GM21529 (cell line): Measurements from ENCODE around the gene ACTR3.
"Not testable (repeated sequence)": the region's sequence is repeated elsewhere in the genome, so short reads cannot be mapped to it uniquely, and the experiment has no call there.

Experiments
- ATAC-seq: cut with Tn5 transposase; IDR thresholded peaks from one replicate; pipeline ENCODE4 v1.9.1; 2021; ENCODE audit not compliant: unreplicated experiment

Gene ACTR3

DNA sequence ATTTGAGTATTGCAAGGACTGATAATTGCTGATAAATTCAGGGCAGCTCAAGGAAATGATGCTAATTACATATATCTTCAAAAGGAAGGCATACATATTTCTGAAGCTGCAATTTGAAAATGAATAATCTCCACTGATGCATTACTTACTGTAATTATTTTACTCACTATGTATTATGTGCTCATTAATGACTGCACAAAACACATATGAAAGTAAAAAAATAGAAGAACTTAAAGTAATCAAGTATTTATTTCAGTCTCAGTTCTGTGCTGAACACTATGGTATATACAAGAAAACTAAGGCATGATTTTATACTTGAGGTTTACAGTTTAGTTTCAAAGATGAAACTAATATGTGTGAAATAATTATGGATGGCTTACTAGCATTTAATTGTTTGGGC, 9.3 kb downstream of the ACTR3 start:
- ATAC-seq = no peak

- no peak for ATAC-seq
These were observed 12.1 kb downstream of the ACTR3 start for GRCh38 chr2:113901943-113902342.

DNA sequence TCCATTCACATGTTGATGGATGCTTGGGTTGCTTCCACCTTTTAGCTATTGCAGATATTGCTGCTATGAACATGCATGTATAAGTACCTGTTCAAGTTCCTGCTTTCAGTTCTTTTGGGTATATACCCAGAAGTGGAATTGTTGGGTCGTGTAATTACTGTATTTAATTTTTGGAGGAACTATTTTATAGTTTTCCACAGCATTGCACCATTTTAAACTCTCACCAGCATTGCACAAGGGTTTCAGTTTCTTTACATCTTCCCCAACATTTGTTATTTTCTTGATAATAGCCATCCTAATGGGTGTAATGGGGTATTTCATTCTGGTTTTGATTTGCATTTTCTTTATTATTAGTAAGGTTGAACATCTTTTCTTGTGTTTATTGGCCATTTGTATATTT, 16.0 kb downstream of the ACTR3 start:
- no peak for ATAC-seq

DNA sequence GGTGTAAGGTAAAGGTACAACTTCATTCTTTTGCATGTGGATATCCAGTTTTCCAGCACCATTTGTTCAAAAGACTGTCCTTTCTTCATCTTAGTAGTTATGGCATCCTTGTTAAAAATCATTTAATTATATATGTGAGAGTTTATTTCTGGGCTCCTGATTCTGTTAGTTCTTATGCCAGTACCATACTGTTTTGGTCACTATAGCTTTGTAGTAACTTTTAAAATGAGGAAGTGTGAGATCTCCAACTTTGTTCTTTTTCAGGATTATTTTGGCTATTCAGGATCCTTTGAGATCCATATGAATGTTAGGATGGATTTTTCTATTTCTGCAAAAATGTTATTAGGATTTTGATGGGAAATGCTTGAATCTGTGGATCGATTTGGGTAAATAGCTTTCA, 16.8 kb downstream of the ACTR3 start:
- ATAC-seq = no peak

DNA sequence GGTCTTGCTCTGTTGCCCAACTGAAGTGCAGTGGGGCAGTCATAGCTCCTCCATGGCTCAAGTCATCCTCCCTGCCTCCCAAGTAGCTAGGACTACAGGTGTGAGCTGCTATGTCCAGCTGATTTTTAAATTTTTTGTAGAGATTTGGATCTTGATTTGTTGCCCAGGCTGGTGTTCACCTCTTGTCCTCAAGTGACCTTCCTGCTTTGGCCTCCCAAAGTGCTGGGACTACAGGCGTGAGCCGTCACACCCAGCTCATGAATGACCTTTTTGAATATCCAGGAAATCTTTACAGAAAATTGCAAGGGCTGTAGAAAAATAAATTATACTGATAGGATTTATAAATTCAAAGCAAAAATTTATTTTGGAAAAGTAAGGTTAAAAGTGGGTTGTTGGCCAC, 17.4 kb downstream of the ACTR3 start:
- ATAC-seq = no peak

- ATAC-seq = peak; percentile 45
These were observed 20.3 kb downstream of the ACTR3 start for GRCh38 chr2:113910110-113910717.

DNA sequence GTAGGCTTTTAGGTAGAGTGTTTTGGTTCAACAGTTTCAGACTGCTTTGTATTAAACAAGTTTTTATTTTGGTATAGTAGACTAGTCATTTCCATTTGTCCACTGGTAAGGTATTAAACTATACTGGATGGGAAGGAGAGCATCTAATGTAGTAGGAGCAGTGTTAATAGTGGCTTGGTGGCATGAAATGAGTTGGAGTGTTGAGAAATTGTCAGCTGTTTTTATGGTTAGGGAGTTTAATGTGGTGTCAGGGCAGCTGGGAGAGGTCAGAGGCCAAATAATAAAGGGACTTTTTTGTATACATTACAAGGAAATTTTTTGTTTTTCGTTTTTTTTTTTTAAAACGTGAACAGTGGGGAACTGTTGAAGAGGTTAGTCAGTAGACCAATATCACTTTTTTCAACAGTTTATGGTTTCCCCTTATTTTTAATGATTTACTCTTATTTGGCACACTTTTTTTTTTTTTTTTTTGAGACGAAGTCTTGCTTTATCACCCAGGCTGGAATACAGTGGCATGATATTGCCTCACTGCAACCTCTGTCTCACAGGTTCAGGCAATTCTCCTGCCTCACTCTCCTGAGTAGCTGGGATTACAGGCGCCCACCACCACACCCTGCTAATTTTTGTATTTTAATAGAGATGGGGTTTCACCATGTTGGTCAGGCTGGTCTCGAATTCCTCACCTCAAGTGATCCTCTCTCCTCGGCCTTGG, 21.2 kb downstream of the ACTR3 start:
- ATAC-seq = peak; percentile 46

DNA sequence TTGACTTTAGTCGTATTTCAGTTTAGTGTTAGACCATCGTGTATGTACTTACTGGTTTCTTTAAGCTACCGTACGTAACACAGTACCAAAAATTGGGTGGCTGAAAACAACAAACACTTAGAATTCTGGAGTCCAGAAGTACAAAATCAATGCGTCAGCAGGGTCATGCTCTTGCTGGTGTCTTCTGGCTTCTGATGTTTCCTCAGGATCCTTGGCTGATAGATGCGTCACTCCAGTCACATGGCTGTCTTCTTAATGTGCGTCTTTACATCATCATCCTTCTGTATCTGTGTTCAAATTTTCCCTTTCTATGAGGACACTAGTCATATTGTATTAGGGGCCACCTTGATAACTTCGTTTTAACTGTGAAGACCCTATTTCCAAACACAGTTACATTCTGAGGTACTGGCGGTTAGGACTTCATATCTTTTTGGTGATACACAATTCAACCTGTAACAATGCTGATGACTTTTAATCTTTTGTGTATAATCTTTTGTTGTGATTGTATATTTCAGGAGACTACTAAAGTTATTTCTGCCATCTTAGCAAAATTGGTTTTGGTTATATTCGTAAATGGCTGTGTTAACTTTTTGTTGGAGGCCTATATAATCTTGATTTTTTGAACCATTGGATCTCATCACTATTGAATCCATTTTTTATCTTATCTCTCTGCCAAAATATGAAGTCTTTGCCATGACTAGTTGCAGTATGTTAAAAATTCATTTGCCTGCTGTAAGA, 25.4 kb downstream of the ACTR3 start:
- no peak for ATAC-seq

- no peak for ATAC-seq
These were observed 28.3 kb downstream of the ACTR3 start for GRCh38 chr2:113918229-113918628.

DNA sequence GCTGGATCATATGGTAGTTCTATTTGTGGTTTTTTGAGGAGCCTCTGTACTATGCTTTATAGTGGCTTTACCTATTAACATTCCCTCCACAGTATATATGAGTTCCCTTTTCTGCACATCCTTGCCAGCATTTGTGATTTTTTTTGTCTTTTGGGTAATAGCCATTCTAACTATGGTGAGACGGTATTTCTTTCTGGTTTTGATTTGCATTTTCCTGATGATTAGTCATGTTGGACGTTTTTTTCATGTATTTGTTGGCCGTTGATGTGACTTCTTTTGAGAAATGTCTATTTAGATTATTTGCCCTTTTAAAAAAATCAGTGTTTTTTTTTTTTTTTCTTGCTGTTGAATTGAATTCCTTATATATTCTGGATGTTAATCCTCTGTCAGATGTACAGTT, 31.1 kb downstream of the ACTR3 start:
- no peak for ATAC-seq

GRCh38 chr2:113922335-113922734, 32.4 kb downstream of the ACTR3 start:
- no peak for ATAC-seq

DNA sequence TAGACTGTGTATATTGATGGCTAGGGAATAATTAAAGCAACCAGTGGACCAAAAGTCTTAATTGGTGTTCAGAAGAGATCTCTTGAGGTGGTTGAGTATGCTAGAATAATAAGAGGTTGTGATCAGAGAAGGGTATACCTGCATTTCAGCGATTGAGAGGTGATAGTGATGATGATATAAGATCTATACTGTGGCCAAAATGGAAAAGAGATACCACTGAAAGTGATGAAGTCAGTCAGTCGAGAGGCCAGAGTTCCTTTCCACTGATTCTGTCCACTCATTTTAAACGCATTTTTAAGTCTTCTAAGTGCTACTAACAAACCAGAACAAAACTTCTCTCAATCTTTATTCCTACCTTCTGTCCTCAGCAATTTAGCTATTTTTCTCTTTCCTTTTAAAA, 32.9 kb downstream of the ACTR3 start:
- peak; percentile 34 for ATAC-seq

- ATAC-seq = no peak
These were observed 36.0 kb downstream of the ACTR3 start for GRCh38 chr2:113925884-113926283.

DNA sequence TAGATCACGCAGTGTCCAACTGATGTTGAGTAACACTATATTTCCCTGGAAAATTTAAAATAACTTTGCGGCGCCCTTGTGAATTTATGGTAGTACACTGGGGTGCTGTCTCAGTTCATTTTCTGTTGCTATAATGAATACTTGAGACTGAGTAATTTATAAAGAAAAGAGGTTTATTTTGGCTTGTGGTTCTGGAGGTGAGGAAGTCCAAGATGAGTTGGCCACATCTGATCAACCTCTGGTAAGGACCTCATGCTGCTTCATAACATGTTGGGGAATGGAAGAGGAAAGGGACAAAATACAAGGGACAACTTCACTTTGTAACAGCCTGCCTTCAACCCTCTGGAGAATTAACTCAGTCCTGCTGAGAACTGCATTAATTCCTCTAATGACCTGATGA, 36.4 kb downstream of the ACTR3 start:
- ATAC-seq = no peak

DNA sequence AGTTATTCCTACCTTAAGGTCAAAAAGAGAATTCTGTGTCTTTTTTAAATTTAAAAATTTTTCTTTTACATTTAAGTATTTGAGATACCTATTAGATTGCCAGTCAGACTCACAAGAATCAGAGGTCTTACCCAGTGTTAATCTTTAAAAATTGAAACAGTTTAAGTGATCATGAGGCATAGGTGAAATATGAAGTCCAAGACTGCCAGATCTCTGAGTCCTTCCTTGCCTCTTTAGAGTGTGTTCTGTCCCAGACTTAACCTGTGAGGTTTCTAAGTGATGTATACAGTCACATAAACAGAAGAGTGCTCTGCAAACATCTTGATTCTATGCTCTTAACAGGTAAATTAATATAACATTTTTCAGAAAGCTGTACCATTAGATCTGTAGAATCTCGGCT, 40.6 kb downstream of the ACTR3 start:
- ATAC-seq = no peak

- no peak for ATAC-seq
These were observed 47.6 kb downstream of the ACTR3 start for GRCh38 chr2:113937501-113937900.

DNA sequence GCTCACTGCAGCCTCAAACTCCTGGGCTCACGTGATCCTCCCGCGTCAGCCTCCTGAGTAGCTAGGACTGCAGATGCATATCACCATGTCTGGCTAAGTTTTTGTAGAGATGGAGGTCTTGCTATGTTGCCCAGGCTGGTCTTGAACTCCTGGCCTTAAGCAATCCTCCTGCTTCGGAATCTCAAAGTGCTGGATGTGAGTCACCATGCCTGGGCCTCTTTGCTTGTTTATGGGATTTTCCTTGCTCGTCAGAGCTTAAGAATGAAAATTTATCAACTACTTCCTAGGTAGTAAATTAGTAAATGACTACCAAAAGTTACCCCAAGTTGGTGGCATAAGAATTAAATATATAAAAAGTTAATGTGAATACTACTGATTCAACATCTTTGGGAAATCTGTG, 51.0 kb downstream of the ACTR3 start:
- ATAC-seq = no peak

DNA sequence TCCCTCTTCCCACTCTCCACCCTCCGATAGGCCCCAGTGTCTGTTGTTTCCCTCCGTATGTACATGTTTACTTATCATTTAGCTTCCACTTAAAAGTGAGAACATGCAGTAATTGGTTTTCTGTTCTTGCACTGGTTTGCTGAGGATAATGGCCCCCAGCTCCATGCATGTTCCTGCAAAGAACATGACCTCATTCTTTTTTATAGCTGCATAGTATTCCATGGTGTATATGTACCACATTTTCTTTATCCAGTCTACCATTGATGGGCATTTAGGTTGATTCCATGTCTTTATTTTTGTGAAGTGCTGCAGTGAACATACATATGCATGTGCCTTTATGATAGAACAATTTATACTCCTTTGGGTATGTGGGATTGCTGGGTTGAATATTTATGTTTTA, 55.9 kb downstream of the ACTR3 start:
- ATAC-seq = not testable (repeated sequence)

GRCh38 chr2:113950906-113951305, 61.0 kb downstream of the ACTR3 start:
- not testable (repeated sequence) for ATAC-seq

DNA sequence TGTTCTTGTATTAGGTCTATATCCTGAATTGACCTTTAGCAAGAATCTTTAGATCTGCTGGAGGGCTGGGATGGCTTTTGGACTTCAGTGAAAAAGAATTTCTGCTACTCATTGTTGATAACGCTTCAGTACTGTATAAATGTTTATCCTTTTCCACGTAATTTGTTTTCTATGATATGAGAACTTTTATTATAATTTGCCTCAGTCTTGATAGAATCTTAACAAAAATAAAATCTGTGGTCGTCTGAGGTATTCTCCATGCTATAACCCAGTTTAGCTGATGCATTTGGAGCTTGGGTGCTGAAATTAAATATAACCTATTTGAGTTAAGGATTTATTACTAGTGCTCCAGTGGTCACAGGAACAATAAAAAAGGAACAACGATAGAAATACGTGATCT, 71.1 kb downstream of the ACTR3 start:
- ATAC-seq = no peak

DNA sequence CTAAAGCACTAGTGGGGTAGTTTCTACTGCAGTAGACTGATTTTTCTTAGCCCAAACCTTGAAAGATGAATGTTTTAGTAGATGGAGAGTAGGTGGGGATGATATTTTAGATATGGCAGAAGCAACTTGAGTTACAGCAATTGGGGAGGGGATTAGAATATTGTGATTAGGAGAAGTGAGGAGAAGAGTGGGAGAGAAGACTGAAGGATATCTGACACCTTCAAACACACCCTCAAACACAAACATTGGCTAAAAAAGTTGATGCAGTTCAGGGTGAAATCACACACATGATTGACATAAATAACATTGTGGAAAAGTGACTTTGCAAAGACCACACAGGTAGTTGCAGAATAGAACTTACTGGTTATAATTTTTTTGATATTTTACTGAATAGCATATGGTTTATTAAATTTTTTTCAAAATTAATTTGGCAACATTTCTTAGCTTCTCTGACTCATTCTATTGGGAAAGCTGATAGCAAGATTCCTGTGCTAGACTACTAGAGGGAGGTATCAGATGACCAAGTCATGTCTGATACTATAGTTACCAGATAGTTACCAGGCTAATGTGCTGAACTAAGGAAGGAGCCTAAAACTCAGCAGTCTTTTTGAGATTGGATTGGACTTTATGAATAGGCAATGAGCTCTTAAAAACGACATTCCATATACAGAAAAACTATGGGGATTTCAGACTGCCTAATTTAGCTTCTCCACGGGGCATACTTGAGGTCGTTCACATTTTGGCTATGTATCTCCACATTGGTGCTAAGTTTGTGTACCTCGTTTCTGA, 73.0 kb downstream of the ACTR3 start:
- ATAC-seq = no peak
